ENCODE measurements around the gene SLC8A1.

SLC8A1 gene

DNA sequence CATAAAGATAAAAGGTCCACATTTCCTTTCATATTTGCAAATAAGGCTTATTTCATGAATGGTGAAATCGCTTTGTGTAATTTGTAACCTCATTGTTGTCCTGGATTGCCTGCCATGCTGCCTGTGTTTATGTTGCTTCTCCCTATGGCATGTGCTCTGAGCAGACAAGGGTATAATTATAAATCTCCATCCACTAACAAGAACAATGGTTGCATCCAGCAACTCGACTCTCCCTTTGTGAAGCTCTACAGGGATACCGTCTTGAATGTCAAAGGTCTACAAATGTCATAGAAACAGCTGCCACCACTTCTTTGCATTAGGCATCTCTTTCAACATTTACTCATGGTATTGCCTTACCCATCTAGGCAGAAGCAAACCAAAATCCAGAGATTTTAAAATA, 209.6 kb downstream of the SLC8A1 start:
- TF ChIP-seq, protein P1, sequence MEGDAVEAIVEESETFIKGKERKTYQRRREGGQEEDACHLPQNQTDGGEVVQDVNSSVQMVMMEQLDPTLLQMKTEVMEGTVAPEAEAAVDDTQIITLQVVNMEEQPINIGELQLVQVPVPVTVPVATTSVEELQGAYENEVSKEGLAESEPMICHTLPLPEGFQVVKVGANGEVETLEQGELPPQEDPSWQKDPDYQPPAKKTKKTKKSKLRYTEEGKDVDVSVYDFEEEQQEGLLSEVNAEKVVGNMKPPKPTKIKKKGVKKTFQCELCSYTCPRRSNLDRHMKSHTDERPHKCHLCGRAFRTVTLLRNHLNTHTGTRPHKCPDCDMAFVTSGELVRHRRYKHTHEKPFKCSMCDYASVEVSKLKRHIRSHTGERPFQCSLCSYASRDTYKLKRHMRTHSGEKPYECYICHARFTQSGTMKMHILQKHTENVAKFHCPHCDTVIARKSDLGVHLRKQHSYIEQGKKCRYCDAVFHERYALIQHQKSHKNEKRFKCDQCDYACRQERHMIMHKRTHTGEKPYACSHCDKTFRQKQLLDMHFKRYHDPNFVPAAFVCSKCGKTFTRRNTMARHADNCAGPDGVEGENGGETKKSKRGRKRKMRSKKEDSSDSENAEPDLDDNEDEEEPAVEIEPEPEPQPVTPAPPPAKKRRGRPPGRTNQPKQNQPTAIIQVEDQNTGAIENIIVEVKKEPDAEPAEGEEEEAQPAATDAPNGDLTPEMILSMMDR (IDR thresholded peaks at IDR 0.05; ENCODE audit: insufficient read depth, low read length, poor library complexity, severe bottlenecking) = no peak
- no peak for DNase-seq (ENCODE audit: extremely low read depth, insufficient read length)
- no peaks in the 10 kb centered on the region for H3K36me3 ChIP-seq (ENCODE audit: control insufficient read depth, insufficient read depth, low read length)
- H3K27me3 ChIP-seq (replicated peaks; ENCODE audit: control insufficient read depth, insufficient read depth, low read length) = no peaks in the 10 kb centered on the region
- H3K4me3 ChIP-seq (replicated peaks; ENCODE audit: low read depth, low read length) = no peak overlapping the region

DNA sequence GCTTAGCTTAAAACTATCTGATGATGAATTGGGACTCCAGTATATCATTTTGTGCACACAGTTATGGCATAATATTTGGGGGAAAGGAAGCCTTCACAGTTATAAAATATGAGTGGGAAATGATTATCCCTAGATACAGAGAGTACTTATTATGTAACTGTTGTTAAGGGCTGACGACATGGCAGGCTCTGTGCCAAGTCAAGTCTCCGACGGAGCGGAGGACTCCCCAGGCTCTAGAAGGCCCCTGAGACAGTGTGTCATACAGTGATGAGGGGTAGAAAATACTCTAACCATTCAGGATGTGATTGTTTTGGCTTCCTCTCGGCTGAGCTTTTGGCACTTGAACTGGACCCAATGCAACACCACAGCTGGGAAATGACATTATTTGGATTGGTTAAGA, 211.8 kb downstream of the SLC8A1 start:
- TF ChIP-seq, protein P1 (IDR thresholded peaks at IDR 0.05; ENCODE audit: insufficient read depth, low read length, poor library complexity, severe bottlenecking) = no peak
- no peaks in the 10 kb centered on the region for H3K27me3 ChIP-seq (replicated peaks; ENCODE audit: control insufficient read depth, insufficient read depth, low read length)
- no peak for DNase-seq (ENCODE audit: extremely low read depth, insufficient read length)
- H3K4me3 ChIP-seq (replicated peaks; ENCODE audit: low read depth, low read length) = no peak overlapping the region
- H3K36me3 ChIP-seq (ENCODE audit: control insufficient read depth, insufficient read depth, low read length) = no peaks in the 10 kb centered on the region

DNA sequence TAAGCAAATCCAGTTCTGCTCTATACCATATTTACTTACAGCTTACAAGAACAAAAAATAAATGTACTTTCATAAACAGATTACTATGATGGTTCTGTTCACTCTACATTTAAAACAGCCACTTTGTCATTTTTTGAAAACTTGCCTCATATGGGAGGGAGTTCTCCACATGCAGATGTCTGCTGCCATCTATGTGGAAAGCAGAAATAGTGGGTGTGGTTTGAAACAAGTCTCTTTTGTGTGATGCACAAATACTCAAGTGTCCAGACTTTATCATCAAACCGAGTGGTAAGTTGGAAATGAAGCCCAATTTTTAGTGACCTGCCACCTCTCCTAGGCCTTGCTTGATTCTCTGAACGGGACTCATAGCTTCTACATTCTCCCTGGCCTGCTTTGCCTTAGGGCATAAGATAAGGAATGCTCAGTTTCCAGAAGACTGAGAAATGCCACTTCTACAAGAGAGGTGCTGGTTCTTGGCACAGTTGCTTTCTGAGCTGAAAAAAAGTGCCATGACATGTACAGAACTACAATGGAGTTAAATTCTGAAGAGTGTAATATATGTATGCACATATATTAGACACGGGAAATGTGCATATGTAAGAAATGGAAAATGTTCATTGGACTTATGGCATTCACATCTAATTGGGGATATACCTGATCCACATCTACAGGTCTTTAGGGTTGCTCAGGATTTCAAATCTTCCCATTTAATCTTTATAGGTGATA, 221.0 kb downstream of the SLC8A1 start:
- no peak for DNase-seq (ENCODE audit: extremely low read depth, insufficient read length)
- no peaks in the 10 kb centered on the region for H3K27me3 ChIP-seq (replicated peaks; ENCODE audit: control insufficient read depth, insufficient read depth, low read length)
- TF ChIP-seq, protein P1 (IDR thresholded peaks at IDR 0.05; ENCODE audit: insufficient read depth, low read length, poor library complexity, severe bottlenecking) = no peak
- H3K4me3 ChIP-seq (replicated peaks; ENCODE audit: low read depth, low read length) = no peak overlapping the region
- H3K36me3 ChIP-seq (ENCODE audit: control insufficient read depth, insufficient read depth, low read length) = no peaks in the 10 kb centered on the region

DNA sequence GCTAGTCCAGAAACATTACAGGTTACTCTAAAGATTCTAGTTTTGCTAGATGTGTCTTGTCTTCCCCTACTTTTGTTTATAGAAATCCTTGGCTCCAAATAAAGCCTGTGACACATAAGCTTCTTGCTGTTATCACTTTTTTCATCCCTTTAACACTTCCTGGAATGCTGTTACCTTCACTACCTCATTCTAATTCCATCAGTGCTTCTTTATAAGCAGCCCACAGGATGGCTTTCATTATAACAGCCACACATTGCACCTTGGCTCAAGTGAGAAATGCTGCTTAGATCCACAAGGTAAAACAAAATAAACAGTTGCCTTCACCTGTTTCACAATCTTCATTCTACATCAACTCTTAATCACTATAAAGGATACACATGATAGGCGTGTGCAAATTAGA, 221.7 kb downstream of the SLC8A1 start:
- Histone ChIP-seq H3K27me3 (replicated peaks; ENCODE audit: control insufficient read depth, insufficient read depth, low read length) (no peaks in the 10 kb centered on the region), H3K36me3 (ENCODE audit: control insufficient read depth, insufficient read depth, low read length) (no peaks in the 10 kb centered on the region), H3K4me3 (replicated peaks; ENCODE audit: low read depth, low read length) (no peak overlapping the region)
- TF ChIP-seq, protein P1 (IDR thresholded peaks at IDR 0.05; ENCODE audit: insufficient read depth, low read length, poor library complexity, severe bottlenecking) = no peak
- no peak for DNase-seq (ENCODE audit: extremely low read depth, insufficient read length)

DNA sequence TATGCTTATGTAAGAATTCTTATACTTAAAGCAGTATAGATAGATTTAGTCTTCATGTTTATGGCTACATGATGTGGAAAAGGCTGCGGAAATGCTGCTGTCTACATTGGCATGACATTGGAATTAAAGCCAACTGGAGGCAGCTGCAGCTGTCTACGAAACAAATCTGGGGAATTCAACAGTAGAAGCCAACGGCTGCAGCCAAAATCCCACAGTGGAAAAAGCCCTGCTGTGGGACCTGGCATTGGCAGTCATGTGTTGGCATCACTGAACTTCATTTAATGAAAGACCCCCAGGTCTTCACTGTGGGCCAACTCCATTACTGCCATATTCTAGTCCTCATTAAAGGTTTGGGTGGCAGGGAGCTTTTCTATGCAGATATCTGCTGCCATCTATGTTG, 223.6 kb downstream of the SLC8A1 start:
- no peak for DNase-seq (ENCODE audit: extremely low read depth, insufficient read length)
- Histone ChIP-seq H3K4me3 (replicated peaks; ENCODE audit: low read depth, low read length) (no peak overlapping the region), H3K27me3 (replicated peaks; ENCODE audit: control insufficient read depth, insufficient read depth, low read length) (no peaks in the 10 kb centered on the region), H3K36me3 (ENCODE audit: control insufficient read depth, insufficient read depth, low read length) (no peaks in the 10 kb centered on the region)
- TF ChIP-seq, protein P1 (IDR thresholded peaks at IDR 0.05; ENCODE audit: insufficient read depth, low read length, poor library complexity, severe bottlenecking) = no peak

DNA sequence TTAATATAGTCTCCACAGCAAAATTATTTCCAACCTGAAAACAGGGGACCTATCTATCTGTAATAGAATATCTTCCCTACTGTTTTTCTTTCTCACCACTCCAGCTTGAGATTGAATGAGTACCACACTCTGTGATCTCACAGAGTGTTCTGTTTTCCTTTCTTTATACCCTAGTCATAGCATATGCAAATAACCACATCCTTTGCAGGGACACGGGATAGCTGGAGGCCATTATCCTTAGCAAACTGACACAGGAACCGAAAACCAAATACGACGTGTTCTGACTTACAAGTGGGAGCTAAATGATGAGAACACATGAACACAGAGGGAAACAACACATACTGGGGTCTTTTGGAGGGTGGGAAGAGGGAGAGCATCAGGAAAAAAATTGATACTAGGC, 224.7 kb downstream of the SLC8A1 start:
- Histone ChIP-seq H3K27me3 (replicated peaks; ENCODE audit: control insufficient read depth, insufficient read depth, low read length) (no peaks in the 10 kb centered on the region), H3K4me3 (replicated peaks; ENCODE audit: low read depth, low read length) (no peak overlapping the region), H3K36me3 (ENCODE audit: control insufficient read depth, insufficient read depth, low read length) (no peaks in the 10 kb centered on the region)
- DNase-seq (ENCODE audit: extremely low read depth, insufficient read length) = no peak
- TF ChIP-seq, protein P1 (IDR thresholded peaks at IDR 0.05; ENCODE audit: insufficient read depth, low read length, poor library complexity, severe bottlenecking) = no peak
